ENCODE results near the gene CFAP210.

The CFAP210 gene

GRCh38 chr2:169653636-169654035 is 40.6 kb downstream of the CFAP210 start:
- TF ChIP-seq CTCF (conservative IDR thresholded peaks at IDR 0.05; ENCODE audit: low read depth, low read length), result no peak
- no peak for DNase-seq (ENCODE audit: low read depth)
- H3K4me3 ChIP-seq (ENCODE audit: low read depth, low read length), result no peak overlapping the region

- TF ChIP-seq CTCF (conservative IDR thresholded peaks at IDR 0.05; ENCODE audit: low read depth, low read length), result no peak
- no peak overlapping the region for H3K4me3 ChIP-seq (ENCODE audit: low read depth, low read length)
- no peak for DNase-seq (ENCODE audit: low read depth)
These were observed 44.9 kb downstream of the CFAP210 start for GRCh38 chr2:169649278-169649677.

GRCh38 chr2:169647496-169647895 is 46.7 kb downstream of the CFAP210 start:
- no peak for TF ChIP-seq CTCF (conservative IDR thresholded peaks at IDR 0.05; ENCODE audit: low read depth, low read length)
- DNase-seq (ENCODE audit: low read depth), result no peak

GRCh38 chr2:169644173-169644572 is 50.0 kb downstream of the CFAP210 start:
- no peak for TF ChIP-seq CTCF (conservative IDR thresholded peaks at IDR 0.05; ENCODE audit: low read depth, low read length)
- H3K4me3 ChIP-seq (ENCODE audit: low read depth, low read length), result no peak overlapping the region
- DNase-seq (ENCODE audit: low read depth), result no peak

More at GRCh38 chr2:169647496-169647895, 46.7 kb downstream of the CFAP210 start:
- no peak overlapping the region for H3K4me3 ChIP-seq (ENCODE audit: low read depth, low read length)

- no peak for DNase-seq (ENCODE audit: low read depth)
- H3K4me3 ChIP-seq (ENCODE audit: low read depth, low read length), result no peak overlapping the region
- TF ChIP-seq CTCF (conservative IDR thresholded peaks at IDR 0.05; ENCODE audit: low read depth, low read length), result no peak
These were observed 52.7 kb downstream of the CFAP210 start for GRCh38 chr2:169641464-169641863.

GRCh38 chr2:169640104-169640503 is 54.1 kb downstream of the CFAP210 start:
- no peak for DNase-seq (ENCODE audit: low read depth)
- no peak overlapping the region for H3K4me3 ChIP-seq (ENCODE audit: low read depth, low read length)
- no peak for TF ChIP-seq CTCF (conservative IDR thresholded peaks at IDR 0.05; ENCODE audit: low read depth, low read length)

- H3K4me3 ChIP-seq (ENCODE audit: low read depth, low read length), result no peak overlapping the region
- no peak for TF ChIP-seq CTCF (conservative IDR thresholded peaks at IDR 0.05; ENCODE audit: low read depth, low read length)
- DNase-seq (ENCODE audit: low read depth), result peak; percentile 86
These were observed 56.6 kb downstream of the CFAP210 start for GRCh38 chr2:169637620-169638019.

Data from choroid plexus epithelial cell (primary cell).